GM19240 (cell line): ENCODE data around the gene ZNF688.
"Not testable (repeated sequence)": the region's sequence is repeated elsewhere in the genome, so short reads cannot be mapped to it uniquely, and the experiment has no call there.

Experiments
- DNase-seq: peaks from one replicate; pipeline ENCODE4 v3.0.0; 2011; ENCODE audit warnings: low spot score; ENCODE audit not compliant: insufficient read length

Gene ZNF688

DNA sequence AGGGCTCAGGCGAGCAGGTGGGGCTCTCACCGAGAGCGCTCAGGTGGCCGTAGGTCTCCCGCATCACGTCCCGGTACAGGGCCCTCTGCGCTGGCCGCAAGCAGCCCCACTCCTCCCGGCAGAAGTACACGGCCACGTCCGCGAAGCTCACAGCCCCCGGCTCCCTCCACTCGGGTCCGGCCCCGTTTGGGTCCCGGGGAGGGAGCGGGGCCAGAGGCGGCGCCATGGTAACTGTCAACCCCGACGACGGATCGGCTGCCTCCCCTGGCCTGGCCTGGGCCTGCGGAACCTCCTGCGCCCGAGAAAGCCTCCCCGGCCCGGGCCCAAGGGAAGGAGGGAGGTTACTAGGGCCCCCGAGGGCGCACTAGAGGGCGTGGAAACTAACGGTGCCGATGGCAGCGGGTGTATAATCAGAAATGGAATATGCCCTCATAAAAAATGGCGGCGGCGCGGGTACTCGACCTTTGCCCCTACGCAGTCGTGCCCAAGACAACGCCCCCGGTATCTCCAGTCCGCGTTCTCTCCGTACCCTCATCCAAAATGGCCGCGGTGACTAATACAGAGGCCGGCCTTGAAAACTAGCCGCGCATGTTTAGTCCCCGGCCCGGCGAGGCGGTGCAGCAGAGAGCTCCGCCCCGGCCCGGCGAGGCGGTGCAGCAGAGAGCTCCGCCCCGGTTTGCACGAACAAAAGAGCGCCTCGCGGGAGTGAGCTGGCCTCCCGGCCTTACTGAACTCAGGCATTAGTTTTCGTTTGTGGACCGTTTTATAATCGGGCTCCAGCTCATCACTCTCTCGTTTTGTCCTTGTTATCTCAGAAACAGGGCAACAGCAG is 13.3 kb downstream of the ZNF688 start, which contains the start of gene ZNF764:
ZNF764 (minus strand) TSS at position 418 of the 832 bp plus-strand sequence; CDS start at position 226, 192 bp downstream.
- DNase-seq: peak; percentile 94

- DNase-seq: no peak
Observed at GRCh38 chr16:30557707-30557956, 13.9 kb downstream of the ZNF688 start.

DNA sequence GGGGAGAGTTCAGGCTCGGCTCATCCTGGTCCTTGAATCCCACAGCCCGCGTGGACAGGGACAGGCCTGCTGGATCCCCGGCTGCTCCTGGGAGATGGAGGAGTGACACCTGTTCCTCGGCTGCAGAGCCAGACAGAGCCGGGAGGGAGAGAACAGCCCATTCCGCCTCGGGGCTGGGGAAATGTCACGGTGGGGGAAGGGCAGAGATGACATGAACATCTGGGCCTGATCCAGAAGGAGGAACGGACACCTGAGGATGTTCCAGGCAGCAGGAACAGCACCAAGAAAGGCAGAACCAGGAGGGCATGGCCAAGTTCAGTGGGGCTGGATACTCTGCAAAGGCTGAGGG is 15.4 kb downstream of the ZNF688 start:
- no peak for DNase-seq

- no peak for DNase-seq
Observed at GRCh38 chr16:30555315-30556124, 16.0 kb downstream of the ZNF688 start.

DNA sequence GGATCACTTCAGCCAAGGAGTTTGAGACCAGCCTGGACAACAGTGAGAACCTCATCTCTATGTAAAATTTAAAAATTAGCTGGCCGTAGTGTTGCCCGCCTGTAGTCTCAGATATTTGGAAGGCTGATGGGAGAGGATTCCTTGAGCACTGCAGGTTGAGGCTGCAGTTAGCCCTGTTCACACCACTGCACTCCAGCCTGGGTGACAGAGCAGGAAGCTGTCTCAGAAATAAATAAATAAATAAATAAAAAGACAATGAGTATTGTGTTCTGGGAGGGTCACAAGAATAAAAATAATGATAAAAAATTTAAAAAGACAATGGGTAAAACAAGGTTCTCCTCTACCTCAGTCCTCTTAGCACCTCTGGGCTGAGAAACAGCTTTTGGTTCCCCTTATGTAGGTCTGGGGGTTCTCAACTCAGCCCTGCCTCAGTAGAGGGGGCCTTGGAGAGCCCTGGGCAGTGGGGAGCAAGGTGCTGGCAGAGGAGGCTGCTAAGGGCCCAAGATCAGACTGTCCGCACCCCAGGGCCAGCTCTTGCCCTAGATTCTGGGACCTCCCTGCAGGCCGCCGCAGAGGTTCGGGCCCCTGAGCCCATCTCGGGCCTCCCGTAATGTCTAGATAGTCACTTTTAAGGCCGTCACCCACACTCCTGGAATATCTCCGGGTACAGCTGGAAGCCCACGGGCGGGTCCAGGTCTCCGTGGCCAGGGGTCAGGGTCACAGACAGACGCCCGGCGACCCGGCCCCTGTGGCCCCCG is 16.8 kb downstream of the ZNF688 start:
- no peak for DNase-seq

GRCh38 chr16:30553393-30553899 is 18.1 kb downstream of the ZNF688 start:
- no peak for DNase-seq

DNA sequence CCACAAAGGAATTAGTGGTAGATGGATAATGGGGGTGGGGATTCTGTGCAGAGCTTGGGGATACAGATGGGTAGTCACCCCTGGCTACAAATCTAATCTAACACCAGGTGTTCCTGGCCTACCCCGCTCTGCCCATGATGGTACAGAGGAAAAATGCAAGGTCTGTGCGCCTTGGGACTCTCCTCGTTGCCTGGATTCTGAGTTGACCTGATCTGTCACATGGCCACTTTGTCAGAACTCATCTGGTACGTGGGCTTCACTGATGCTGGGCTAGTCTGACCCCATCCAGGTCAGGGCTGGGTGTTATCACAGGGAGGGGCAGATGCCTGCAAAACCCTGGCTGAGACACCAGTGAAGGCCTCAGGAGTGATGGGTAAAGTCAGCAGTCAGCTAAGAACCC is 18.6 kb downstream of the ZNF688 start:
- no peak for DNase-seq

- DNase-seq: no peak
Observed at GRCh38 chr16:30551781-30552180, 19.7 kb downstream of the ZNF688 start.

DNA sequence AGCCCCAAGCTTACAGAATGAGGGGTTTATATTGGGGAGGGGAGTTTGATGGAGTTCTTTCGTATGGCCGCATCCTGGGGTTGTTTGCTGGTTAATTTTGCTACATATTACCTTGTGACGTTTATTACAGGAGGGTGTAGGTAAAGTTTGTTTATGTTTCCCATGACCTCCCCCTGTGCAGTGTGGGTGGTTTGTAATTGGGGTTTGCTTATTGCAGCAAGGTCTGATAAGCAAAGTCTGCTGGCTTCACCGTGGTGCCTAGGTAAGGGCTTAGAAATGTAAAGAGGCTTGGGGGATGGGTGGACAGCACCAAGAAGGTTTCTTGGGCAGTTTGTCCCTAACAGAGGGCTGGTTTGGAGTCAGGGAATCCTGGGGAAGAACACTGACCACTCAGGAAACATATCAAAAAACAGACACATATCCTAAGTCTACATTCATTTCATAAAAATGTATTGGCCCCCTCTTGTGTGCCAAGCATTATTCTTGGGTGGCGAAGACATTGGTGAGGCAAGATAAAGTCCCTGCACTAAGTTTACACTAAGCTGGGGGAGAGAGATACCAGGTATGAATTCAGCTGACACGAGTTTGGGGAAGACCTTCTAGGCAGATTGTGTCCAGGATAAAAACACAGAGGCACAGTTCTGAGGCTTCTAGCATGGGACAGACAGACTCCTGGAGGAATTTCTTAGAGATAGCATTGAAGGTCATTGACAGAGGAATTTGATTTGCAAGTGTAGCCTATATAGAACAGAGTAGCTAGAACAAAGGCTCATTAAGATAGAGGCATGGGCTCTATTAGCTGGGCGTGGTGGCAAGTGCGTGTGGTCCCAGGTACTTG is 22.9 kb downstream of the ZNF688 start:
- no peak for DNase-seq

DNA sequence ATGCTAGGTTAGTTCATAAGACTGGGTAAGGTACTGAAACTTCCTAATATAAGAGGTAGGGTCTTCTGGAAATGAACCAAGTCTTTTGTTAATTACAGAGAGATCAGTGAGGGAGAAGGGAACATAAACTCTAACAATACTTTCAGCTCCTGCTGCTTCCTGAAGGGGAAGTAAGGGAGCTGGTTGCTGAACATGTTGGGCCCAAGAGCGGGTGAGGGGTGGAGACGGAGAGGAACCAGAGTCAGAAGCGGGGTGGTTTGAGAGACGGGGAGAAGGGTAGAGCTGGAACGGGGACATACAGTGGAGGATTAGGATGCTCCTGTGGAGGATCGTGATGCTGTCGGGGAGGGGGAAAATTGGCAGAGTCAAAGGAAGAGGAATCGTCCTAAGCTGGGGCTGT is 25.4 kb downstream of the ZNF688 start:
- DNase-seq: no peak

DNA sequence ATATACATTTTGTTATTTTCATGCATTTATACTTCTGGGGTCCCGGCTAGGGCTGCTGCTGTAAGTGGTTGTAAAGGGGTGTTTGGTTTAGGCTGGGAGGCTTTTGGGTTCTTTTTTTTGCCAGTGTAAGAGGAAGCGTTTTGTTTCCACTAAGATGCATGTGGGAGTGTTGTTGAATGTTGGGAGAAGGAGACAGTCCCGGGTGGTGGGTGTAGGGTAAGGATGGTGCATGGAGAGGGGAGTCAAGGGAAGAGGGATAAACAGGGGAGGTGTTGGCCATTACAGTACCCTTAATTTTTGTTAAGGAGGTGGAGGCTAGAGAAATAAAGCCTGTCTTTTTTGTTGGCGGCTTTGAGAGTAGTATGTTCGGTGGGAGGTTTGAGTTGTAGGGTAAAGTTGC is 28.4 kb downstream of the ZNF688 start:
- no peak for DNase-seq

DNA sequence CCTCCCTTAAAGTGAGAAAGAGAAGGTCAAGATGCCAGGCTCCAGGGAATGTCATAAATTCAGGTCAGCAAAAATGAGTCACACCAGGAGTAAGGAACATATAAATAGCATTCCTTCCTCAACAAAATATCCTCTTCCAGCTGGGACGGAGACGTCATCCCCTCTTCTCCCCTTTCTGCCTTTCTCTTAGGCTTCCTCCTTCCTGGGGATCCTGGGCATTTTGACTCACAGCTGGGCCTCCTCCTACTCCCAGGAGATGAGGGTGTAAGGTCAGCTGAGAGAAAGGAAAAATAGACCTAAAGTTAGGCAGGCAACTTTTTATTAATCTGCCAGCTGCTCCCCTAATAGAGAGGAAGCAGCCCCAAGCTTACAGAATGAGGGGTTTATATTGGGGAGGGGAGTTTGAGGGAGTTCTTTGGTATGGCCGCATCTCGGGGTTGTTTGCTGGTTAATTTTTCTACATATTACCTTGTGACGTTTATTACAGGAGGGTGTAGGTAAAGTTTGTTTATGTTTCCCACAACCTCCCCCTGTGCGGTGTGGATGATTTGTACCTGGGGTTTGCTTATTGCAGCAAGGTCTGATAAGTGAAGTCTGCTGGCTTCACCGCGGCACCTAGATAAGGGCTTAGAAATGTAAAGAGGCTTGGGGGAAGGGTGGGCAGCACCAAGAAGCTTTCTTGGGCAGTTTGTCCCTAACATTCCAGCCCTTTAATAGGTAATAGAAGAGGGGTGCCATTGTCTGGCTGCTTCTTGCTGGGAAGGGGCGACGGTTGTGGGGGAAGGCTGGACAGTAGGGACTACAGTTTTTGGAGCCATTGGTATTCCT is 29.8 kb downstream of the ZNF688 start:
- DNase-seq: no peak

GRCh38 chr16:30540916-30541464 is 30.5 kb downstream of the ZNF688 start:
- not testable (repeated sequence) for DNase-seq

DNA sequence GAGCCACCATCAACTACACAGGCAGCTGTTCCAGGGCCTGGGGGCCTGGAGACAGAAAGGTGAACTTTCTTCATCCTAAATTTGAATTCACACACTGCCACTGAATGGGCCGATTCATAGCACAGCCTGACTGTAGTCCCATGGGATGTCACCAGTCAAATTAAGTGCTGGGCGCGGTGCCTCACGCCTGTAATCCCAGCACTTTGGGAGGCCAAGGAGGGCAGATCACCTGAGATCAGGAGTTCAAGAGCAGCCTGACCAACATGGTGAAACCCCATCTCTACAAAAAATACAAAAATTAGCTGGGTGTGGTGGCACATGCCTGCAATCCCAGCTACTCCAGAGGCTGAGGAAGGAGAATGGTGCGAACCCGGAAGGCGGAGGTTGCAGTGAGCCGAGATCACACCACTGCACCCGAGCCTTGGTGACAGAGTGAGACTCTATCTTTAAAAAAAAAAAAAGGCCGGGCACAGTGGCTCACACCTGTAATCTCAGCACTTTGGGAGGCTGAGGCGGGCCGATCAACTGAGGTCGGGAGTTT is 31.5 kb downstream of the ZNF688 start:
- not testable (repeated sequence) for DNase-seq

- no peak for DNase-seq
Observed at GRCh38 chr16:30539000-30539964, 32.2 kb downstream of the ZNF688 start.

GRCh38 chr16:30536391-30537024 is 35.0 kb downstream of the ZNF688 start:
- DNase-seq: not testable (repeated sequence)

GRCh38 chr16:30535777-30536190 is 35.7 kb downstream of the ZNF688 start:
- DNase-seq: peak; percentile 75
